HG02852 (cell line): ENCODE data around the gene VSIG8.

ENCODE experiments used
- ATAC-seq: cut with Tn5 transposase; IDR thresholded peaks from one replicate; pipeline ENCODE4 v1.9.1; 2021; ENCODE audit warnings: mild to moderate bottlenecking, moderate library complexity; ENCODE audit not compliant: unreplicated experiment

VSIG8 gene

DNA sequence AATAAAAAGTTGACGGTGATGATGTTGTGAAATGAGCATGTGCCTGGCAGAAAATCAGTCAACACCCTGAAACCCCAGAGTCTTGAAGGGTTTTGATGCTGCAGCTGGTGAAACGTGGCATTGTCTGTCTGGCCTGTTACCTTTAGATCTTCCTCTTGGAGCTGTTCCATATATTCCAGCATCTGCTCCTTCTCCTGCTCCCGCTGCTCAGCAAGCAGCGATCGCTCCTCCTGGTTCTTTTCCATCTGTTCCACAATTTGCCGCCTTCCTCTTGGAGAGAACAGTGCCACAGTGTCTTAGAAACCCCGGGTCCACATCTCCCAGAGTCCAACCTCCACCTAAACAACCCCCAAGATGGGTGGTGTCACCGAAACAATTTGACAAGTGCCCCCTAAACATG, 21.8 kb upstream of the VSIG8 start:
- no peak for ATAC-seq

DNA sequence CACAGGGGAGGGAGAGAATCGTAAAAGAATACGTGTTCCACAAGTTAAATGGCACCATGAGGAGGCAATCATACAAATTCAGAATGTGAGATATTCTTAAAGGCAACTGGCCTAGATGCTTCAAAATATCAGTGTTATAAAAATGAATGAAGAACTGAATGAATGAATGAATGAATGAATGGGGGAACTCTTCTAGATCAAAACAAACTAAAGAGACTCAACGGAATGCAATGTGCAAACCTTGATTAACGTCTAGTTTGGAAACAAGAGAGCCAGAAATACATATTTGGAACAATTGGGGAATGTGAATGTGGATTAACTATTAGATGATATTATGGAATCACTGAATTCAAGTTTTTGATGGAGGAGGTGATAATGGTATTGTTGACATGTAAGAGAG, 20.7 kb upstream of the VSIG8 start:
- no peak for ATAC-seq

DNA sequence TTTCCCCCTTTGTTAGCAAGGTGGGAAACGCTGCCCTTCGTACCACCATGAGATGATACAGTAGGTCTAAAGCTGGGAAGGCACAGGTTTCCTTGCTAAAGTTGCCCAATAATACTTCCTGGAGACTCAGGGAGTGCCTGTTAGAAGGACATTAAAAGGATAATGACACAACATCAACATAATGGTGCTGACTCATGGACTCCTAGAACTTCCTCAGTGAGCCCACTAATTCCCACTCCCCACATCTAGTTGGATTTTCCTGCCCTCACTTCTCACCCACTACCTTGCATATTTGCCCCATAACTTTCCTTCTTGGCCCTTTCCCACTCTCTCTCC, 20.0 kb upstream of the VSIG8 start:
- ATAC-seq: no peak

DNA sequence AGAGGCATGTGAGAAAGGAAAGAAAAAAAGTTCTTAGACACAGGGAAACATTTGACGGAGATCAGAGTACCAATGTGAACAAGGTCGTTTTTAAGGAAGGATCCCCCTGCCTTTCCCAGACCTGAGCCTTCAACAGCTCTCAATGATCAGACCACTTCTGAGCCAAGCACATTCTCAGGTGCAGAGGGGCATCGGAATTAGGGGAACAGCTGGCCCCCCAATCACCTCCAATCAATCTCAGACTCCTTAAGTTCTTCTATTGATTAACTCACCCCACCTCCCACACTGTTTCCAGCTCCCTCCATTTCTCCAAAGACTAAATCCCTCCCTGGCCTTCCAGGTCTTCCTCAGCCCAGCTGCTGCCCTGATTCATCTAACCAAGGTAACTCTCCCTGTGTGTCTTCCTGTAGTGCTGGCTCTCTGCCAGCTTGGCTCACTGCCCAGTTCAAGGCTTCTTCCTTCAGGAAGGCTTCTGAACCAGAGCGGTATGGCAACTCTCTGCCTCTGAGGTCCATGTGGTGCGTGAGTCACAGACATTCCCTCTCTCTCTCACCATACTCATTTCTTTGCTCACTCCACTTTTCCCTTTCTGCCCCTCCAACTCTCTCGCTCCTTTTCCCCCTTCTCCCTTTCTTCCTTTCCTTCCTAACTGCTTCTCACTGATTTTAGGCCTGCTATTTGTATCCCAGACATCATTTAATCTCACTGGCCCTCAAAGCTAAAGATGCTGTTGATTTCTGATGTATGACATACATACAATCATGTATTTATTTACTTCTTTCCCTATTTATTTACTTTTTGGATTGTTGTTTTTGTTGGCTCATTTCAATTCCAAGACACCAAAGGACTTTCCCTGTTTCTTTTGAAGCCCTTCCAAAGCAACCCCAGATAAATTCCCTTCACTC, 19.4 kb upstream of the VSIG8 start:
- no peak for ATAC-seq

DNA sequence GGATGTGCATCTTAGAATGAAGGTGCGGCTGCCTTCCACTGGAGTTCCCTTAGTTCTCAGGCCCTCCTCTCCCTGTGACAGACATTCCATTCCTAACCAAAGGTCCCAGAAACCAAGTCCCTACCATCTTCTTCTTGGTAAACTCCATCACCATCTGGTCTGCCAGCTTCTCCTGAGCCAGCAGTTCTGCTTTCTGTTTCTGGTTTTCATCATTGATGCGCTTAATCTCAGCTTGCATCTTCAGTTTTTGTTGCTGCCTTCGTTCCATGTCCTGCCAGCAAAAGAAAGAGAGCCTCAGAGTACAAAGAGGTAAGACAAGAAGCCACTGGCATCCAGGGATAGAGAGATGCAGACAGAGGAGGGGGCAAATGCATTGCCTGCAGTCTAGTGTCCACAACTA, 18.0 kb upstream of the VSIG8 start:
- no peak for ATAC-seq

DNA sequence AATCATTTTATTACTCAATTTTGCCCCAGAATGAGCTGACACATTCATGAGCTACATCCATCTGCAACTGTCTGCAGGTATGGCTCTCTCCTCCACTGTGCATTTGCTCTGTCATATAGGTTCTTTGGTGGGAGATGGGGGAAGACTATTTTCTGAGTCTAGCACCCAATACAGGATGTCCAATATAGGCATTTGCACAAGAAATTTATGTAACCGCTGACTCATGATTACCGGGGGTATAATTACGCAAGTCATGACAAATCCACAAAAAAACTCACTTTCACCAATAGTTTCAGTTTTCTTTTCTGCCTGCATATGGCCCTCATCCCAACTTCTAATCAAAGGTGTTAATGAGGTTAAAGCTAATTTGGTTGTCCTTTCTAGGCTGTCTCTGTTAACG, 17.5 kb upstream of the VSIG8 start:
- no peak for ATAC-seq

DNA sequence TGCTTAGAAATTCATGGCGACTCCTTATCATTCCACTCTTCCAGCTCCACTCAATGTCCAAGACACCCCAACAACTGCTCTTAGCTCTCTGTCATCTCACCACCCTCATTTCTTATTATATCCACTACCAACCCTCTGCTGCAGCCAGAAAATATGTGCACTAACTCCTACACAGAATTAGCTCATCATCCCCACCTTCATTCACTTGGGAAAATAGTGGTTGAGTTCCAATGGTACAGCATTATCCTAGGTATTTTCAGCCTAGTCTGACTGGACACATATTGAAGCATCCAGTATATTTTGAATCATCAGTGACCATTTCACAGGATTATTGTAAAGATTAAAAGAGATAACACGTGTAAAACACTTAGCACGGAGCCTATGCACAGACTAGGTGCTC, 16.7 kb upstream of the VSIG8 start:
- no peak for ATAC-seq

DNA sequence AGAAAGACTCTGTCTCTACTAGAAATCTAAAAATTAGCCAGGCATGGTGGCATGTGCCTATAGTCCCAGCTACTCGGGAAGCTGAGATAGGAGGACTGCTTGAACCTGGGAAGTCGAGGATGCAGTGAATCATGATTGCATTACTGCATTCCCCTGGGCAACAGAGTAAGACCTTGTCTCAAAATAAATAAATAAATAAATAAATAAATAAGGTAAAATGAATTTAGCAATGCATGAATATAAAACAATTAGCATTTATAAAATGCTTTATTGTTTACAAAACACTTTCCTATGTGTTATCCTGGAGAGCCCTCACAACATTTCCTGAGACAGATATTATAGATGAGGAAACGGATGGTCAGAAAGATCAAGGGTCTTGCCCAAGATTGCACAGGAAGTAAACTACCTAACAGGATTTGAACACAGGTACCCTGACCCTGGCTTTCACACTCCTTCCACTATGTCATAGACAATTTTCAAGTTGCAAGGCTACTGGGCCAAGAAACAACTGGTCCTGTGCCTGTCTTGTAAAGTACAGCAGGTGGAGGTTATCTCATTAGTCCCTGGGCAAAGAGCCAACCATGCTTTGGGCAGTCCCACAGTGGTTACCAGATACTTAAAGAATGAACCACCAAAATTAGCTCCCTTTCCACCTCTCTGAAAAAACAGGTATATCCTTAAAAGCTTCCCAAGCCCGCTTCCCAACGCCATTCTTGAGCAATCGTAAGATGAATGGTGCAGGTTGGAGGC, 15.4 kb upstream of the VSIG8 start:
- ATAC-seq: no peak

DNA sequence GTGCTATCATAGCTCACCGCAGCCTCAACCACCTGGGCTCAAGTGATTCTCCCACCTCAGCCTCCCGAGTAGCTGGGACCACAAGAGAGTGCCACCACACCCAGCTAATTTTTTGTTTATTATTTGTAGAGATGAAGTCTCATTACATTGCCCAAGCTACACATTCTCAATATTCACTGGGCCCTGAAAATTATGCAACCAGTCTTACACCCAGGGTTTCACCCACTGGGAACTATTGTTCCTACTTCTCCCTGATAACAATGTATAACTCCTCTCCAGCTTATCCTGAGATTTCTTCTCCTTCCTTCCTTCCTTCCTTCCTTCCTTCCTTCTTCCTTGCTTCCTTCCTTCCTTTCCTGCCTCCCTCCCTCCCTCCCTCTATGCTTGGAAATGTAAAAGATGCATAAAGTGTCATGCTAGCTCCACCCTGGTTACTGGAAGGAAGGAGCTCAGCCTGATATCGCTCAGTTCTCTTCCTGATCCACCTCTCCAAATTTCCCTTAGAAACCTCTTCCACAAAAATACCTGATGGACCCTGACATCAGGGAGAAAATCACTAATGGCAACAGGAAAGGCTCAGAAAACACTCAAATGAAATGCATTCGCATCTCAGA, 11.2 kb upstream of the VSIG8 start:
- ATAC-seq: no peak

DNA sequence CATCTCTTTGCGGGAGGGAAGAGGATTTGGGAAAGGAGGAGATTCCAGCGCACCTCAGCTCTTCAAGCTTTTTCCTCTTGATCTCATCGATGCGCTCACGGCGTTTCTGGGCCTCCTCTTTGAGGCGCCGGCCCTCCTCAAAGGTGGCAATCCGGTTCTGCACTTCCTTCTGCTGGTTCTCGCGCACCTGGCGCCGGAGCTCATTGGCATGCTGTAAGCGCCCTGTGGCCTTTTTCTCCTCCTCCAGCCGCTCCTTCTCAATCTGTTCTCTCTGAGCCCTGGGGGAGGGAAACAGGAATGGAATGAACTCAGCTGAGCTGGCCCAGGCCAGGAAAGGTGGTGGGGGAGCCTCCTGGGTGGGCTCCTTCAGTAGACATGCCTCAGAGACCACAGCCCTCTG, 10.4 kb upstream of the VSIG8 start:
- no peak for ATAC-seq

DNA sequence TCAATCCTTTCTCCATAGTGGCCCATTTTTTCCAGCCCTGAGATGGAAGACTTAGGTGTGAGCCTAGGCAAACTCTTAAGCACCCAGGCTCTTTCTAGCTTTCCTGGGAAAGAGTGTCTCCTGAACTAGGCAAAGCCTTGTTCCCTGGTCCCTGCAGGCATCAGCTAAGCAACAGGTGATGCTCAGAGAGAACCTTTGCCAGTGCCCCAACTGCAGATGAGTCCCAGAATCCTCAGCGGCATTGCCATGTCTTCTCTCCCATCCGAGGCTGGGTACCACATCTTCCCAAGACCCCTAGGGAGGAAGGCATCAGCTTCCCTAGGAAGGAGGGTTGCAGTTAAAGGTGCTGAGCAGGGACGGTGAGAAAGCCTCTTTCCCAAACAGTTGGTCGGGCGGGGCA, 8.2 kb upstream of the VSIG8 start:
- no peak for ATAC-seq

DNA sequence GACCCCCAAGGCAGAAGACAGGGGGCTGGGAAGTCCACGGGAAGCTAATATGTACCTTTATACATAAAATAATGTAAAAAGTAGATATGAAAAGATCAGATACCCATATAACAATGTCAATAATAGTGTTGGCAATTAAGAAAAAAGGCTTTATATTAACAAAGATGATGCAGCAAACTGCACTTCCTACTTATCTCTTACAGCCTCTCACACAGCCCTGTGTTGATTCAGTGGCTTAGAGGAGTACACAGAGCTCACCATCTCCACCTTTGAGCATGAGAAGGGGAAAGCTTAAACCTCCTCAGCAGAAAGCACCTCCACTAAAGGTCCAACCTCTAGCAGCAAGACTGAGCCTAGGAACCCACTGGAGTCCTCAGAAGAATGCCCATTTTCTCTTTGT, 7.2 kb upstream of the VSIG8 start:
- ATAC-seq: no peak

DNA sequence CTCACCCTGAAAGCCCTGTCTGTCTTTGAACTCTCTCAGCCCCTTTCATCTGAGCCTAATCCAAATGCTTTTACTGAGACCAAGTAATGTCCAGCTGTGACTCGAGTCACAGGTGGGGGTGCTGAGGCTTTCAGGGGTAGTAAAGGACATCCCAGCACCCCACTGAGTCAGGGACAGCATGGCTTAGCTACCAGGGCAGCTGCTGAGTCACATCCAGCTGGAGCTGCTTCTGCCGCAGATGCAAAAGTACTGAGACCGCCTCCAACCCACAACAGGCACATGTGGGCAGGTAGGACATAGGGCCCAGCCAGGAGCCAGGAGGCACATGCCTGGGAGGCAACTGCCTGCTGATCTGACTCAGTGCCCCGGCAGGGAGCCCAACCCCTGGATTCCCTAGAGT, 6.7 kb upstream of the VSIG8 start:
- ATAC-seq: no peak

DNA sequence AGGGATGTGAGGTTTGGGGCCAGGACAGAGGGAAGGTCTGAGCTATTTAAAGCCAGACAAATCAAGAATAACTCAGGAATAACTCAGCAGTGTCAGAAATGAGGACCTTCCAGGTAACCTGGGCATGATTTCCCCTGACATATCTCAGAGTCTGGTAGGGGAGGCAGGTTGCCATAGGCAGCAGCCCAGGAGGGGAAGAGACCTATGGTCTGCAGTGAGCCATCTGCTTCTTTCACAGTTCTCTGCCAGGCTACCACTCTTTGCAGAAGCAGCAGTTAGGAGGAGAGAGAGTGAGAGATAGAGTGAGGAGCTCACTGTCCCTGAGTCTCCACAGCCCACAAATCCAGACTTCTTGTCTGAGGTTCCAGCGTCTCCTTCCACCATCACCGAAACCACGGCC, 6.3 kb upstream of the VSIG8 start:
- no peak for ATAC-seq

DNA sequence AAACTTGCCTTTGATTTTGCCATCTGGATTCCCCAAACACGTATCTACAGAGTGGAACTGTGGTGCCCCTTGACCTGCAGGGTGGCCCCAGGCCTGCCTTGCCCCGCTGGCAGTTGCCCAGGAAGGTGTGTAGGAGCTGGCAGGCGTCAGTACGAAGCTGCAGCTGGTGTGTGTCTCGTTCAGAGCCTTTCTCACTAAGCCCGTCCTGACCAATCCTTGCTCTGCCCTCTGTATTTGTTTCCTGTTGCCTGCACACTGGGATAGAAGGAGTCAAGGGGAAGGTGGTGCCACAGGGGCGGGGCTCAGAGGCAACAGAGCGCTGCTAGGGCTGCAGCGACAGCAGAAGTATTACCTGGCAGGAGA, 5.2 kb upstream of the VSIG8 start:
- no peak for ATAC-seq

DNA sequence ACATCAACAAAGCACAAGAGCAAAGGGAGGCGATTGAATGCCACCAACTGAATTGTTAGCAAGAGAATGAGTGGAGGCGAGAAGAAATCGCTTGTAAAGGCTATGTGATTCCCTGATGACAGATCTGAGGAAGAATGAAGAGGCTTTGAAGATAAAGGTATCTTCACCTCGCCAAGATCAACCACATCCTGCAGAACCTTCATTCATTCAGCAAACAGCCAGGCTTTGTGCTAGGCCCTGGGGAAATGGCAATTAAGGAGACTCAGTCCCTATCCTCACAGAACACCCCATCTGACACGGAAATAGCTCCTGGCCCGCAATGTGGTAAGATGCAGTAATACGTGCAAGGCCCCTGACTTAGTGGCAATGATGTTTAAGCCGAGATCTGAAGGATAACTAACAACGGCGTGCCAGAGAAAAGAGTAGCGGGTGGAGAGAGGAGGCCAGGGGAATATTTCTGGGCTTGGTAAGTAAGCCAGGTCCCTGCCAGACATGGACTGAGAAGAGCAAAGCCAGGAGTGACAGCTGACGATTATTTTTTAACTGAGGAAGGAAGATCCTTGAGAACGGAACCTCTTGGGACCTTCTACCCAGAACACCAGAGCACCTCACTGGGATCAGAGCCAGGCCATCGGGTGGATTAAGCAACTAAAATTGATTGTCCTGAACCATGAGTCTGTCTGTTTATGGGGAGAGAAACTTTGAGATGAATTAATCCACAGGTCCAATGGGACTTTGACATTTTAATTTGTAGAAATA, 4.6 kb upstream of the VSIG8 start:
- ATAC-seq: no peak

DNA sequence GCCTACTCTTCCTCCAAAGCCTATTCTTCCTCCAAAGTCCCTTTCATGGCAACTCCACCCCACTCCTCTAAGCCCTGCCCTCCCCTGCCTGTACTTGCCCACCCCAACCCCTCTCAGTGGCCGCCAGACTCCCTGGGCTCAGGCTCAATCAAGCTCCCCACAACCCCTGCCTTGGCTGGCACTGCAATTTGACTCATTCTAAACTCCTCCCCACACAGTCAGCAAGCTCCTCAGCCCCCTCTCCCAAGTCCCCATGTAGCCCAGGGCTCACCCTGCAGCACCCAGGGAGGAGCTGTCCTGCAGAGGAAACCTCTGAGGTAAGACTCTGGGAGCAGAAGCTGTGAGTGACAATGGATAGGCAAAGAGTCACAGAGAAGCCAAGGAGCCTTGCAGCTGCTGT, 3.6 kb upstream of the VSIG8 start:
- ATAC-seq: no peak

DNA sequence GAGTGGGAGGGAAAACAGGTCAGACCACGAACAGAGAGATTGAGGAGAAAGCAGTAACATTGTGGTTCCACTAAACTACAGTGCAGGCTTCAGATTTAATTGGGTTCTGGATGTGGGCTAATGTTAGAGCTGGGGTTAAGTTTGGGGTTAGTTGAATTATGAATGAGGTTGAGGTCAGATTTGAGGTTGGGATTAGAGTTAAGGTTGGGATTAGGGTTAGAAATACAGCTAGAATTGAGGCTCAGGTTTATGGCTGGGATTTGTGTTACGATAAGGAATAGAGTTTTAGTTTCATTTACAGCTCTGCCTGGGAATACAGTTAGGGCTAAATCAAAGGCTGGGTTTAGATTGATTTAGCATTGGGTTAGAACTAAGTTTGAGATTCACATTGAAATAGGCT, 1.8 kb upstream of the VSIG8 start:
- no peak for ATAC-seq

DNA sequence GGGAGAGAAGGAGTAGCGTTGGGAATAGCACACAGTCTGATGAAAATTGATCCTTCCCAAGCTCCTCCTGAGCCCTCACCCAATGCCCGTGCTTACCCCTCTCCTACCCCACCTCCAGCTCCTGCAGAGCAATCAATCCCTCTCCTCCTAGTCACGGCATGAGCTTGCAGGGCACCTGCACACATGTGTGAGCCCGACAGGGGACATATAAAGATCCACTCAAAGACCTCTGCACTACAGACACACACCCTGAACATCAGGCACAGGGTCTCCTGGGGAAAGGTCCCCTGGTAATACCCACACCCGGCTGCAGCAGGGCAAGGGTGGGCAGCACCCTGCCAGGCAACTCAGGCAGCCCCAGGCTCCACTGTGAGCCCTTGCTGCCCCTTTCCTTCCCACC, 426 bp downstream of the VSIG8 start:
- no peak for ATAC-seq

DNA sequence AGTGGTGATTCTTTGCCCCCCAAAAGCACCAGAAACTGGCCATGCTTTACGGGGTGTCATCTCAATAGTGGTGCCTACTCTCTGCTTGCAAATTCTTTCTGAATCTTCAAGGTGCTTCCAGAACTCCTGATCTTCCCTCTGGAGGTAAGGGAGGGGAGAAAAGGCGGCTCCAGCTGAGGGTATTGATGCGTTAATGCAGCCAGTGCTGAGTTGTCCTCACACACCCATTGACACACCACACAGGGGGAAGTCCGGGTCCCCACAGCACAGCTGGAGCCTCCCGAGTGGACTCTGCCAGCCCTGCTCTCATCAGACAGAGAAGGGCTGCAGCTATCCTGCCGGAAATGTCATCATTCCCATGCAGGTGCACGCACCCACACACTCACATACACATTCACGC, 1.2 kb downstream of the VSIG8 start:
- ATAC-seq: no peak

DNA sequence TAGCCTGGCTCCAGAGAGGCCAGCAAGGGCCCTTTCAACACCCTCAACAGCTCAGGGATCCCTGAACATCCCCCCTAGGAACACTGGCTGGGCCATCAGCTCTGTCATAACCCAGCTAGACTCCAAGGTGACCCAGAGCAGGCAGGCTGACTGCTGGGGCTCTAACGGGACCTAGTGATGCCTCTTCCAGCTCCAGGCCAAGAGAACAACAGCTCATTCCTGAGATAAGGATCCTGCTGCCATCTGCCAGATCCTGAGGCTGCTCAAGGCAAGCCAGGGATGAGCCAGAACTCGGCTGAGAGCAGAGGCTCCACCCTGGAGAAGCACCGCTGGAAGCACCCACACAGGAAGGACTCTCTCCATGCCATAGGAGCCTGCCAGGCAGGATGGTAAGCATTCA, 2.0 kb downstream of the VSIG8 start:
- no peak for ATAC-seq
